Measurements from ENCODE around the gene MTUS2.

MTUS2 gene

DNA sequence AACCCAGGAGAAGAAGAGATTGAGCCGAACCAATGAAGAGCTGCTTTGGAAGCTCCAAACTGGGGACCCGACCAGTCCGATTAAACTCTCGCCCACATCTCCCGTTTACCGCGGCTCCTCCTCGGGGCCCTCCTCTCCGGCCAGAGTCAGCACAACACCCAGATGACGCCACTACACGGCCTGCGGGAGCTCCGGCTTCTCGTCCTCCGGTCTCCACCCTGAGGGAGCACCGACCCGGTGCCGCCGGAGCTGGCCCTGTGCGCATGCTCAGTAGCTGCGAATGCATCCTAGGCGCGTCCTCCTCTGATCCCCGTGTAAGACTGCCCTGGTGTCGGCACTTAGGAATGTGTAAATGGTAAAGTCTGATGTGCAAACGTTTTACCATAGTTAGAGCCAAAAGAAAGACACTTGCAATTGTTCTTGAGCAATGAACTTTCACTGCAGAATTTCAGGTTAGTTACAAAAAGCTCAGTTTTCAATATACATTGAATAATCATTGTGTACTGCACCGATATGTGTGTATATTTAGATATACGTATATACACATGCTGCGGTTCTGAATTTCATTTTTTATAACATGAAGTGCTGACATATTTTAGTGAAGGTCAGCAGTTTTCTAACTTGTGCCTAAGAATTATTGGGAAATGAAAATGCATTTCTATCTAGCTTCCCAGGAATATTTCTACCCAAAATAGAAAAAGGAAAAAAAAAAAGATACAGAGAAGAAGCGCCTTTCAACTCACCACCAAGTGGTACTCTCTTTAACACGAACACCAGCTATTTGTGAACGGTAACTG is 683.1 kb downstream of the MTUS2 start:
- Histone ChIP-seq H3K4me3 (ENCODE audit: low read length in 2 of 2) (peak overlapping the region in 1 of 2 donors; percentile 3), H3K36me3 (ENCODE audit: control insufficient read depth in 2 of 2, insufficient read depth in 2 of 2, low read length in 2 of 2) (peaks cover 0 to 18% of the 10 kb centered on the region in 2 donors), H3K4me1 (ENCODE audit: control insufficient read depth, insufficient read depth, low read length) (peaks cover 14% of the 10 kb centered on the region), H3K9ac (ENCODE audit: low read length in 2 of 2) (no peak overlapping the region), H3K27ac (ENCODE audit: low read length) (no peak overlapping the region), H3K27me3 (ENCODE audit: control insufficient read depth in 1 of 2, insufficient read depth in 2 of 2, low read length in 2 of 2) (no peaks in the 10 kb centered on the region), H3K9me3 (ENCODE audit: control insufficient read depth in 2 of 2, low read length in 2 of 2) (no peaks in the 10 kb centered on the region)

DNA sequence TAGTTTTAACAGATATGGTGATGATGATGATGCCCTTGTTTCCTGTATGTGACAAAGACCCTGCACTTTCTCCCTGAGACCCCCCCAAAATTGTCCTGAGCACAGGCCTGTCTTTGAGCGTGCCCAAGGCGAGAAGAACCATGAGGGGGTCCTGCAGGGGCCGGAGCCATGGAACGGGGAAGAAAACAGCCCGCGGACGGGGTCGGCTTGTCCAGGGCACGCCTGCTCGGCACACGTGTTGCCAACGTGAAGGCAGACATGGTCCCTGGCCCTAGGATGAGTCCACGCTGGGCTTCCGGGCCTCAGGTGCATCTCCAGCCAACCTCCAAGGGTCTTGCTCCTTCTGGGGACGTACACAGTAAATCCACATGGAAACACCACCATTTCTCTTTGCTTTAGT is 684.6 kb downstream of the MTUS2 start:
- Histone ChIP-seq H3K36me3 (ENCODE audit: control insufficient read depth in 2 of 2, insufficient read depth in 2 of 2, low read length in 2 of 2) (peaks cover 0 to 13% of the 10 kb centered on the region in 2 donors), H3K27me3 (ENCODE audit: control insufficient read depth in 1 of 2, insufficient read depth in 2 of 2, low read length in 2 of 2) (no peaks in the 10 kb centered on the region), H3K9ac (ENCODE audit: low read length in 2 of 2) (no peak overlapping the region), H3K9me3 (ENCODE audit: control insufficient read depth in 2 of 2, low read length in 2 of 2) (no peaks in the 10 kb centered on the region), H3K4me1 (ENCODE audit: control insufficient read depth, insufficient read depth, low read length) (peaks cover 24% of the 10 kb centered on the region), H3K27ac (ENCODE audit: low read length) (no peak overlapping the region), H3K4me3 (ENCODE audit: low read length in 2 of 2) (no peak overlapping the region)

DNA sequence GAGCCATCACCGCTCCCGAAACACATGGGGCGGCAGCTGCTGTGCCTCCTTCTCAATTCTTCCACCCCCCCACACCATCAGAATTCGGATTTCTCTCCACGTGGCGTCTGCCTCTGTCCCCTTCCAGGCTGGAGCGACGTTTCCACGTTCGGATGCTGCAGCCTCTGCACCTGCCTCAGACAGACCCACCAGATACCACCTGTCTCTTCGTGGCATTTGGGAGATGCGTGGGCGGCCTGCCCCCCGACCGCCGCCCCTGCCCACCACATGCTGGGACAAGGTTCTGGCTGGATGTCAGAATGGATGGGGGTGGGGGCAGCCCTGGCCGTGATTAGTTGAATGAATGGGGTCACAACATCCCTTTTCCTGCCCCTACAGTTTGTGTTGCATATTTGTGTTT is 685.4 kb downstream of the MTUS2 start:
- peaks cover 0 to 11% of the 10 kb centered on the region in 2 donors for H3K36me3 ChIP-seq (ENCODE audit: control insufficient read depth in 2 of 2, insufficient read depth in 2 of 2, low read length in 2 of 2)
- H3K4me1 ChIP-seq (ENCODE audit: control insufficient read depth, insufficient read depth, low read length) = peaks cover 24% of the 10 kb centered on the region
- no peak overlapping the region for H3K4me3 ChIP-seq (ENCODE audit: low read length in 2 of 2)
- H3K27ac ChIP-seq (ENCODE audit: low read length) = no peak overlapping the region
- no peaks in the 10 kb centered on the region for H3K9me3 ChIP-seq (ENCODE audit: control insufficient read depth in 2 of 2, low read length in 2 of 2)
- no peaks in the 10 kb centered on the region for H3K27me3 ChIP-seq (ENCODE audit: control insufficient read depth in 1 of 2, insufficient read depth in 2 of 2, low read length in 2 of 2)
- no peak overlapping the region for H3K9ac ChIP-seq (ENCODE audit: low read length in 2 of 2)

DNA sequence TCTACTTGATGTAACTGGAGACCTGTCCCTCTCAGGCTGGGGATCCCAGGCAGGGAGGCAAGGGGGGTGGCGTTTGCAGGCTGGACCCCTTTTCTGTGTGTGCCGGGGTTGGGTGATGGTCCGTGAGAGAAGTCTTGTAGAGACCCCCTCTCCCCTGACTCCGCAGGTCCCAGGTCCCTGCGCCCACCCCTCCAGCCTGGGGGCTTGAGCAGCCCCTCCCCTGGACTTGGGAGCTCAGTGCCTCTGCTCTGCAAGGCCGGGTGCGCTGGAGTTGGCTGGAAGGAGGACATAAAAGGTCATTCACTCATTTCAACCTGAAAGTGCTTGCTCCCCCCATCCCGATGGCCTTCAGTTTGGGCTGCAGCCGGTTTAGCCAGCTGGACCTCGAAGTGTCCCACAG is 685.8 kb downstream of the MTUS2 start:
- Histone ChIP-seq H3K4me1 (ENCODE audit: control insufficient read depth, insufficient read depth, low read length) (peaks cover 28% of the 10 kb centered on the region), H3K9me3 (ENCODE audit: control insufficient read depth in 2 of 2, low read length in 2 of 2) (no peaks in the 10 kb centered on the region), H3K36me3 (ENCODE audit: control insufficient read depth in 2 of 2, insufficient read depth in 2 of 2, low read length in 2 of 2) (peaks cover 0 to 11% of the 10 kb centered on the region in 2 donors), H3K27ac (ENCODE audit: low read length) (no peak overlapping the region), H3K27me3 (ENCODE audit: control insufficient read depth in 1 of 2, insufficient read depth in 2 of 2, low read length in 2 of 2) (no peaks in the 10 kb centered on the region), H3K4me3 (ENCODE audit: low read length in 2 of 2) (no peak overlapping the region), H3K9ac (ENCODE audit: low read length in 2 of 2) (no peak overlapping the region)

DNA sequence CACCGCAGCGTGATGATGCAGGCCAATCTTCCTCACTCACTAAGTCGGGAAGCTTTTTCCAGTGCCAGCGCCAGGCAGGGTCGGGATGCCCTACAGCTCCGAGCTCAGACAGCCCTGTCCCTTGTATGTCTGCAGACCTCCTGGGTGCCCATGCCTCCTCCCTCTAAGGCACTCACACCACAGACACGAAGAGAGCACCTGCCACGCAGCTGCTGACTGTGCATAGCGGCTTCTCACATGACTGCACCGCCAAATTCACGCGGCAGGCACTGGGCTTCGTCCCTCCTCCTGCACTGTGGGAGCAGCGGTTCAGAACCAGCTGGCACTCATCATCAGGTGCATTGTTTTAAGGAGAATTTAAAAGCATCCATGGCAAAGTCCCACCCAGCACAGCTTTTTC is 687.2 kb downstream of the MTUS2 start:
- peak overlapping the region in 1 of 2 donors; percentile 18 for H3K9ac ChIP-seq (ENCODE audit: low read length in 2 of 2)
- H3K4me1 ChIP-seq (ENCODE audit: control insufficient read depth, insufficient read depth, low read length) = peaks cover 36% of the 10 kb centered on the region
- H3K27me3 ChIP-seq (ENCODE audit: control insufficient read depth in 1 of 2, insufficient read depth in 2 of 2, low read length in 2 of 2) = no peaks in the 10 kb centered on the region
- no peaks in the 10 kb centered on the region for H3K9me3 ChIP-seq (ENCODE audit: control insufficient read depth in 2 of 2, low read length in 2 of 2)
- peak overlapping the region; percentile 53 for H3K27ac ChIP-seq (ENCODE audit: low read length)
- H3K36me3 ChIP-seq (ENCODE audit: control insufficient read depth in 2 of 2, insufficient read depth in 2 of 2, low read length in 2 of 2) = peaks cover 0 to 3% of the 10 kb centered on the region in 2 donors
- H3K4me3 ChIP-seq (ENCODE audit: low read length in 2 of 2) = peak overlapping the region; percentile 28 to 47

DNA sequence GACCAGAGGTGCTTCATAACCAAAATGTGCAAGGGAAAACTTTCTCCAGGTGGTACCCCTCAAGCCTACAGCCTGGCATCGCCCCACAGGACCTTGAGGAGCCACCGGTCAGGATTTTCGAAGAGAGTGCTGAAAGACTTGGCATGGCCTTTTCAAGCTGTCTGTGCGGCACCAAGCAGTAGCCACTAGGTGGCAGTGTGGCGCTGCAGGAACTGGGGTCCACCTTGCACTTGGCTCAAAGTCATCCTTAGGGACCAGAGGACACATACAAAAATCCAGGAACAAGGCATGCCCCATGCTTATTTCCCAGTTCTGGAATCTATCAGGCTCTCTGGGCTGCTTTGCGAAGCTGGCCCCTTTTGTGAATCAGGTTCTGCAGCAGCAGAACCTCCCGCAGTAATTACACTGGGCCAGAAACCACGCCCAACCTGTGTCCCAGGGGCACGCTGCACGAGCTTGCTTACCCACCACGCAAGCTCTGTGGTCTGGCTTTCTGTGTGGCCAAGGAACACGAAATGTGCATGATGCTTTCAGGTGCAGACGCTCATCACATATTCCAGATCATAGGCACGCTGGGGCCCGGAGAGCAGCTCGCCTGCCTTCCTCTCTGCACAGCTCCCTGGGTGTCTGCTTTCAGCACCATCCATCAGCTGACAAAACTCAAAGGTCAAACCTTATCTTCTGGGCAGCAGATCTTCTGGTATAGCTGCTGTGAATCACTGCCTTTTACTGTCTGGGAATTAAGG is 688.2 kb downstream of the MTUS2 start:
- Histone ChIP-seq H3K36me3 (ENCODE audit: control insufficient read depth in 2 of 2, insufficient read depth in 2 of 2, low read length in 2 of 2) (peaks cover 0 to 3% of the 10 kb centered on the region in 2 donors), H3K9ac (ENCODE audit: low read length in 2 of 2) (no peak overlapping the region), H3K4me3 (ENCODE audit: low read length in 2 of 2) (peak overlapping the region in 1 of 2 donors; percentile 47), H3K27ac (ENCODE audit: low read length) (peak overlapping the region; percentile 53), H3K4me1 (ENCODE audit: control insufficient read depth, insufficient read depth, low read length) (peaks cover 36% of the 10 kb centered on the region), H3K27me3 (ENCODE audit: control insufficient read depth in 1 of 2, insufficient read depth in 2 of 2, low read length in 2 of 2) (no peaks in the 10 kb centered on the region), H3K9me3 (ENCODE audit: control insufficient read depth in 2 of 2, low read length in 2 of 2) (no peaks in the 10 kb centered on the region)

DNA sequence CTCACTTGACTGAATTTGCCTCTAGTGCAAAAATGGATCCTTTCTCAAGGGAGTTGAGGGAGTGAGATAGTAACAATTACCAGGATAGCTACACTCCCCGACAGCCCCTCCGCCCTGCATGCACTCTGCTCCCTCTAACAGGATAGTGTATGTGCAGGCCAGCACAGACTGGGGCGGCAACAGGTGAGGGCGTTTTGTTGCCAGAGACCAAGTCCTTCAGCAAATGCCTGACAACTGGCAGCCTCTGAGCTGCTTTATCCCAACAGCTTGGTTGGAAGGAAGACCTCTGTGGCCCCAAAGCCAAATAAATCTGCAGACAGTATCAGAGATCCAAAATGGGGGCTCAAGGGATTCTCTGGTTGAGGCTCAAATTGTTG is 688.7 kb downstream of the MTUS2 start:
- Histone ChIP-seq H3K4me3 (ENCODE audit: low read length in 2 of 2) (no peak overlapping the region), H3K9ac (ENCODE audit: low read length in 2 of 2) (no peak overlapping the region), H3K36me3 (ENCODE audit: control insufficient read depth in 2 of 2, insufficient read depth in 2 of 2, low read length in 2 of 2) (peaks cover 0 to 9% of the 10 kb centered on the region in 2 donors), H3K4me1 (ENCODE audit: control insufficient read depth, insufficient read depth, low read length) (peaks cover 36% of the 10 kb centered on the region), H3K9me3 (ENCODE audit: control insufficient read depth in 2 of 2, low read length in 2 of 2) (no peaks in the 10 kb centered on the region), H3K27ac (ENCODE audit: low read length) (peak overlapping the region; percentile 53), H3K27me3 (ENCODE audit: control insufficient read depth in 1 of 2, insufficient read depth in 2 of 2, low read length in 2 of 2) (no peaks in the 10 kb centered on the region)

DNA sequence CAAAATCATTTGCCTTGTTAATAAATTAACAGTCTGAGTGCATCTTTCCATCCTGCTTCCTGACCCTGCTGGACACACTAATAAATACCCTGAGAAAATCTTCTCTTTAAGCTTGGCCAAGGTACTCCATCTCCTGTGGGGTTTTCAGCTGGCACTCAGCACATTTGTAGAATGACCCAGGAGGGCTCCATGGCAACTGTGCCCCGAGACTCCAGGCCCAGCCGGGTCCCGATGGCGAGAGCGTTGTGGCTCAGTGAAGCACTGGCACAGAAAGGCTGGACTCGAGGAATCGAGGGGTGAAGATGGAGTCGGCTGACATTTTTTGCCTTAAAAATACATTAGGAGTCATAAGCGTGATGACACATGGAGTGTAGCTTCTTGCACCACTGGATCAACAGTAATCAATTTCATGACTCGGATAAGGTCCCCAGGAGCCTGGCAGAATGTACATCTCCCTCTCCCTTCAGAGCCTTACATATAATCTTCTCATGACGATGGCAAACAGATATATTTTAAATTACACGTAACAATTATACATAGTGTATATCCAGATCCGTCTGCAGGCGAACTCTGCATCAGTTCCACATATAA is 690.0 kb downstream of the MTUS2 start:
- H3K9me3 ChIP-seq (ENCODE audit: control insufficient read depth in 2 of 2, low read length in 2 of 2) = no peaks in the 10 kb centered on the region
- H3K9ac ChIP-seq (ENCODE audit: low read length in 2 of 2) = no peak overlapping the region
- H3K36me3 ChIP-seq (ENCODE audit: control insufficient read depth in 2 of 2, insufficient read depth in 2 of 2, low read length in 2 of 2) = peaks cover 0 to 10% of the 10 kb centered on the region in 2 donors
- H3K27ac ChIP-seq (ENCODE audit: low read length) = peak overlapping the region; percentile 18
- peaks cover 36% of the 10 kb centered on the region for H3K4me1 ChIP-seq (ENCODE audit: control insufficient read depth, insufficient read depth, low read length)
- H3K27me3 ChIP-seq (ENCODE audit: control insufficient read depth in 1 of 2, insufficient read depth in 2 of 2, low read length in 2 of 2) = no peaks in the 10 kb centered on the region
- no peak overlapping the region for H3K4me3 ChIP-seq (ENCODE audit: low read length in 2 of 2)

DNA sequence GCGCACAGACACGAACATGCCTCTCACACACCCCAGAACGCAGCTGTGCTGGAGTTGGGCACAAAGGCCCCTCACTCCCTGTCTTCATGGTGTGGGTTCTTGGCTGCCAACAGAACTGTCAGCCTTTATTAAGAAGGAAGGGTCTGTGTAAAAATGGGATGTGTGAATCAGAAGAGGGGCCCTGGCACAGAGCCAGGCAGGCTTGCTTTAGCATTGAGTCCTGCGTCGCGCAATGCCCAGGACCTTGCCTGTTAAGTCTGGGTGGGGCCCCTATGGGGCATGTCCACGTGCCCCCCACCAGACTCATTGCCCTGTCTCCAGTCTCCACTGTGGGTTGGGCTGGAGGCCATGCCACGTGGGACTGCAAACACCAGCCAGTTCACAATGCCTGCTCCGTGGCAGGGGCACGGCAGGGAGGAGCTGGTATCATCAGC is 690.5 kb downstream of the MTUS2 start:
- Histone ChIP-seq H3K27me3 (ENCODE audit: control insufficient read depth in 1 of 2, insufficient read depth in 2 of 2, low read length in 2 of 2) (no peaks in the 10 kb centered on the region), H3K9ac (ENCODE audit: low read length in 2 of 2) (no peak overlapping the region), H3K4me3 (ENCODE audit: low read length in 2 of 2) (no peak overlapping the region), H3K27ac (ENCODE audit: low read length) (peak overlapping the region; percentile 18), H3K36me3 (ENCODE audit: control insufficient read depth in 2 of 2, insufficient read depth in 2 of 2, low read length in 2 of 2) (peaks cover 0 to 16% of the 10 kb centered on the region in 2 donors), H3K9me3 (ENCODE audit: control insufficient read depth in 2 of 2, low read length in 2 of 2) (no peaks in the 10 kb centered on the region), H3K4me1 (ENCODE audit: control insufficient read depth, insufficient read depth, low read length) (peaks cover 36% of the 10 kb centered on the region)

DNA sequence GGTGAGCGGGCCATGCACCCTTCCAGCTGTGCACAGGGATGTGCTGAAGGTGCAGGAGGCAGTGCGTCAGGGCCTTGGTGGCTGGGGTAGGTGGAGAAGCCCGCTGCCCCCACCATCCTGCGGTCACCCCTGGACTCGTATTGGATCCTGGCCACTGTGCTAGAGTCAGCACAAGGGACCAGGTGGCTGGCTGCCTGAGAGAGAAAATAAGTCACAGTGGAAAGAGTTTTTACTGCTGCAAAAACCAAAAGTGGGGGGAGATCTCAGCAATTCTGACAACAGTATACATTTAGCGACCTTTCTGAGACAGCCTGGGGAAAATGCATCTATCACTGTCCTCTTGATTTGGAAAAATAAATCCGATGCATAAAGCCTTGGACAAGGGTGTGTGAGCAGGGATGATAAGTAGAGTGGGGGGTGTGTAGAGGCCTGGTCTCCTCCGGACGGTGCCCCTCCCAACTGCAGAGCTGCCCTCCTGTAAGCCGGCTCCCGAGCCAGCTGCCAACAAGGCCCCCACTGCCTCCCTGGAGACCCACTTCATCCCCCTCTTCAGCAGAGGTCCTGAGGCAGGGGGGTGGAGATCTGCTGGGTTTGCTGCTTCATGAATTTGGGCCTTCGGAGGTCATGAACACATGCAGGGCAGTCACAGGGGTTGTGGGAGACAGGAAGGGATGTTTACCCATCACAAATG is 691.1 kb downstream of the MTUS2 start:
- Histone ChIP-seq H3K4me3 (ENCODE audit: low read length in 2 of 2) (no peak overlapping the region), H3K27me3 (ENCODE audit: control insufficient read depth in 1 of 2, insufficient read depth in 2 of 2, low read length in 2 of 2) (no peaks in the 10 kb centered on the region), H3K4me1 (ENCODE audit: control insufficient read depth, insufficient read depth, low read length) (peaks cover 36% of the 10 kb centered on the region), H3K9ac (ENCODE audit: low read length in 2 of 2) (no peak overlapping the region), H3K9me3 (ENCODE audit: control insufficient read depth in 2 of 2, low read length in 2 of 2) (no peaks in the 10 kb centered on the region), H3K36me3 (ENCODE audit: control insufficient read depth in 2 of 2, insufficient read depth in 2 of 2, low read length in 2 of 2) (peaks cover 1 to 21% of the 10 kb centered on the region in 2 donors), H3K27ac (ENCODE audit: low read length) (peak overlapping the region; percentile 46)

All from stomach smooth muscle (tissue), 2 donors.